Retina (tissue), 1 donor: ENCODE measurements around the gene MSI2.
A peak's percentile ranks its signal among the peaks of the same experiment; 100 is the strongest.

ENCODE experiments used
- DNase-seq: peaks from one replicate; pipeline ENCODE4 v3.0.0-alpha.2; 2016

MSI2 gene

GRCh38 chr17:57550016-57550415, 293.7 kb downstream of the MSI2 start:
- no peak for DNase-seq

- DNase-seq = no peak
Measured at GRCh38 chr17:57550668-57551315, 294.5 kb downstream of the MSI2 start.

- no peak for DNase-seq
Measured at GRCh38 chr17:57551321-57552079, 295.2 kb downstream of the MSI2 start.

GRCh38 chr17:57552114-57552624, 295.8 kb downstream of the MSI2 start:
- DNase-seq = peak; percentile 82

- DNase-seq = no peak
Measured at GRCh38 chr17:57553526-57553925, 297.2 kb downstream of the MSI2 start.

- DNase-seq = peak; percentile 78
Measured at GRCh38 chr17:57553991-57554825, 297.9 kb downstream of the MSI2 start.

GRCh38 chr17:57554826-57555635, 298.7 kb downstream of the MSI2 start:
- DNase-seq = no peak

GRCh38 chr17:57555636-57556175, 299.4 kb downstream of the MSI2 start:
- DNase-seq = no peak

- DNase-seq = no peak
Measured at GRCh38 chr17:57556320-57556719, 300.0 kb downstream of the MSI2 start.

GRCh38 chr17:57556977-57557376, 300.7 kb downstream of the MSI2 start:
- no peak for DNase-seq

GRCh38 chr17:57557416-57557815, 301.1 kb downstream of the MSI2 start:
- DNase-seq = no peak

- DNase-seq = peak; percentile 71
Measured at GRCh38 chr17:57557834-57558681, 301.7 kb downstream of the MSI2 start.

- DNase-seq = no peak
Measured at GRCh38 chr17:57559226-57559625, 302.9 kb downstream of the MSI2 start.

- DNase-seq = no peak
Measured at GRCh38 chr17:57559634-57560318, 303.5 kb downstream of the MSI2 start.

- no peak for DNase-seq
Measured at GRCh38 chr17:57560319-57560705, 304.0 kb downstream of the MSI2 start.

- no peak for DNase-seq
Measured at GRCh38 chr17:57561072-57561861, 304.9 kb downstream of the MSI2 start.

GRCh38 chr17:57562184-57562698, 305.9 kb downstream of the MSI2 start:
- no peak for DNase-seq

- no peak for DNase-seq
Measured at GRCh38 chr17:57563958-57564357, 307.6 kb downstream of the MSI2 start.

- no peak for DNase-seq
Measured at GRCh38 chr17:57565176-57565575, 308.9 kb downstream of the MSI2 start.

GRCh38 chr17:57566721-57567120, 310.4 kb downstream of the MSI2 start:
- DNase-seq = no peak
